Activated naive CD8-positive, alpha-beta T cell (primary cell): ENCODE measurements around the gene LAMA2.
A peak's percentile ranks its signal among the peaks of the same experiment; 100 is the strongest.

Experiments
- H3K27ac Mint-ChIP-seq: one replicate; pipeline ENCODE4 v1.8.0; 2021; ENCODE audit warnings: mixed read lengths
- H3K27me3 Mint-ChIP-seq: one replicate; pipeline ENCODE4 v1.8.0; 2021; ENCODE audit warnings: mixed read lengths
- H3K36me3 Mint-ChIP-seq: one replicate; pipeline ENCODE4 v1.8.0; 2021; ENCODE audit warnings: mixed read lengths
- H3K4me1 Mint-ChIP-seq: one replicate; pipeline ENCODE4 v1.8.0; 2021; ENCODE audit warnings: low read depth, mixed read lengths
- H3K4me3 Mint-ChIP-seq: one replicate; pipeline ENCODE4 v1.8.0; 2021; ENCODE audit warnings: mild to moderate bottlenecking, mixed read lengths
- H3K9me3 Mint-ChIP-seq: one replicate; pipeline ENCODE4 v1.8.0; 2021; ENCODE audit warnings: low read depth, mixed read lengths

LAMA2 gene

GRCh38 chr6:129257196-129257595 lies 374.3 kb downstream of the LAMA2 start:
- Mint-ChIP-seq H3K4me1 (peaks cover 10% of the 10 kb centered on the region), H3K4me3 (no peak overlapping the region), H3K27me3 (peaks cover 6% of the 10 kb centered on the region), H3K36me3 (no peaks in the 10 kb centered on the region), H3K27ac (peak overlapping the region; percentile 11), H3K9me3 (no peaks in the 10 kb centered on the region)

- Mint-ChIP-seq H3K4me1 (no peaks in the 10 kb centered on the region), H3K9me3 (no peaks in the 10 kb centered on the region), H3K36me3 (no peaks in the 10 kb centered on the region), H3K4me3 (no peak overlapping the region), H3K27me3 (peaks cover 2% of the 10 kb centered on the region), H3K27ac (no peak overlapping the region)
Measured at GRCh38 chr6:129262661-129263060, 379.7 kb downstream of the LAMA2 start.

- H3K4me3 Mint-ChIP-seq, result no peak overlapping the region
- H3K27ac Mint-ChIP-seq, result no peak overlapping the region
Measured at GRCh38 chr6:129263176-129263575, 380.2 kb downstream of the LAMA2 start.

GRCh38 chr6:129264480-129265045 lies 381.6 kb downstream of the LAMA2 start:
- H3K9me3 Mint-ChIP-seq, result no peaks in the 10 kb centered on the region
- H3K27me3 Mint-ChIP-seq, result peaks cover 2% of the 10 kb centered on the region
- H3K27ac Mint-ChIP-seq, result no peak overlapping the region
- no peaks in the 10 kb centered on the region for H3K36me3 Mint-ChIP-seq
- H3K4me1 Mint-ChIP-seq, result no peaks in the 10 kb centered on the region
- H3K4me3 Mint-ChIP-seq, result no peak overlapping the region

More at GRCh38 chr6:129263176-129263575, 380.2 kb downstream of the LAMA2 start:
- no peaks in the 10 kb centered on the region for H3K9me3 Mint-ChIP-seq
- H3K36me3 Mint-ChIP-seq, result no peaks in the 10 kb centered on the region
- peaks cover 2% of the 10 kb centered on the region for H3K27me3 Mint-ChIP-seq
- H3K4me1 Mint-ChIP-seq, result no peaks in the 10 kb centered on the region

- no peak overlapping the region for H3K27ac Mint-ChIP-seq
- H3K4me3 Mint-ChIP-seq, result no peak overlapping the region
- no peaks in the 10 kb centered on the region for H3K9me3 Mint-ChIP-seq
- H3K4me1 Mint-ChIP-seq, result no peaks in the 10 kb centered on the region
- no peaks in the 10 kb centered on the region for H3K36me3 Mint-ChIP-seq
- peaks cover 2% of the 10 kb centered on the region for H3K27me3 Mint-ChIP-seq
Measured at GRCh38 chr6:129267028-129267427, 384.1 kb downstream of the LAMA2 start.

- Mint-ChIP-seq H3K4me3 (no peak overlapping the region), H3K36me3 (no peaks in the 10 kb centered on the region), H3K27ac (no peak overlapping the region), H3K27me3 (peaks cover 2% of the 10 kb centered on the region), H3K4me1 (no peaks in the 10 kb centered on the region), H3K9me3 (no peaks in the 10 kb centered on the region)
Measured at GRCh38 chr6:129269076-129269475, 386.1 kb downstream of the LAMA2 start.

- Mint-ChIP-seq H3K27me3 (peaks cover 2% of the 10 kb centered on the region), H3K36me3 (no peaks in the 10 kb centered on the region), H3K4me3 (no peak overlapping the region), H3K9me3 (no peaks in the 10 kb centered on the region), H3K4me1 (no peaks in the 10 kb centered on the region), H3K27ac (no peak overlapping the region)
Measured at GRCh38 chr6:129269891-129270290, 387.0 kb downstream of the LAMA2 start.

GRCh38 chr6:129270450-129270849 lies 387.5 kb downstream of the LAMA2 start:
- Mint-ChIP-seq H3K4me3 (no peak overlapping the region), H3K9me3 (no peaks in the 10 kb centered on the region), H3K27me3 (peaks cover under 1% of the 10 kb centered on the region), H3K27ac (no peak overlapping the region), H3K36me3 (no peaks in the 10 kb centered on the region), H3K4me1 (no peaks in the 10 kb centered on the region)

GRCh38 chr6:129273161-129273560 lies 390.2 kb downstream of the LAMA2 start:
- Mint-ChIP-seq H3K9me3 (no peaks in the 10 kb centered on the region), H3K4me3 (no peak overlapping the region), H3K27me3 (no peaks in the 10 kb centered on the region), H3K36me3 (no peaks in the 10 kb centered on the region), H3K27ac (no peak overlapping the region), H3K4me1 (no peaks in the 10 kb centered on the region)

GRCh38 chr6:129276461-129276860 lies 393.5 kb downstream of the LAMA2 start:
- H3K27me3 Mint-ChIP-seq, result no peaks in the 10 kb centered on the region
- no peak overlapping the region for H3K27ac Mint-ChIP-seq
- no peaks in the 10 kb centered on the region for H3K36me3 Mint-ChIP-seq
- H3K4me3 Mint-ChIP-seq, result no peak overlapping the region
- H3K9me3 Mint-ChIP-seq, result no peaks in the 10 kb centered on the region
- H3K4me1 Mint-ChIP-seq, result peaks cover 11% of the 10 kb centered on the region

- Mint-ChIP-seq H3K4me3 (no peak overlapping the region), H3K4me1 (peaks cover 11% of the 10 kb centered on the region), H3K27ac (no peak overlapping the region), H3K36me3 (no peaks in the 10 kb centered on the region), H3K27me3 (no peaks in the 10 kb centered on the region), H3K9me3 (no peaks in the 10 kb centered on the region)
Measured at GRCh38 chr6:129276986-129277385, 394.0 kb downstream of the LAMA2 start.

GRCh38 chr6:129279343-129280292 lies 396.7 kb downstream of the LAMA2 start:
- H3K27me3 Mint-ChIP-seq, result no peaks in the 10 kb centered on the region
- H3K4me3 Mint-ChIP-seq, result no peak overlapping the region
- H3K27ac Mint-ChIP-seq, result no peak overlapping the region
- H3K4me1 Mint-ChIP-seq, result peaks cover 11% of the 10 kb centered on the region
- no peaks in the 10 kb centered on the region for H3K9me3 Mint-ChIP-seq
- no peaks in the 10 kb centered on the region for H3K36me3 Mint-ChIP-seq

GRCh38 chr6:129280293-129280644 lies 397.3 kb downstream of the LAMA2 start:
- H3K27ac Mint-ChIP-seq, result no peak overlapping the region
- no peaks in the 10 kb centered on the region for H3K27me3 Mint-ChIP-seq
- no peaks in the 10 kb centered on the region for H3K9me3 Mint-ChIP-seq
- H3K4me1 Mint-ChIP-seq, result peaks cover 11% of the 10 kb centered on the region
- no peaks in the 10 kb centered on the region for H3K36me3 Mint-ChIP-seq
- no peak overlapping the region for H3K4me3 Mint-ChIP-seq

GRCh38 chr6:129280749-129281148 lies 397.8 kb downstream of the LAMA2 start:
- Mint-ChIP-seq H3K9me3 (no peaks in the 10 kb centered on the region), H3K27ac (no peak overlapping the region), H3K4me1 (peaks cover 11% of the 10 kb centered on the region), H3K36me3 (no peaks in the 10 kb centered on the region), H3K4me3 (no peak overlapping the region), H3K27me3 (no peaks in the 10 kb centered on the region)

GRCh38 chr6:129281168-129281796 lies 398.3 kb downstream of the LAMA2 start:
- H3K9me3 Mint-ChIP-seq, result no peaks in the 10 kb centered on the region
- H3K36me3 Mint-ChIP-seq, result no peaks in the 10 kb centered on the region
- H3K4me1 Mint-ChIP-seq, result peaks cover 11% of the 10 kb centered on the region
- no peak overlapping the region for H3K4me3 Mint-ChIP-seq
- no peaks in the 10 kb centered on the region for H3K27me3 Mint-ChIP-seq
- H3K27ac Mint-ChIP-seq, result no peak overlapping the region
